GM18861 (cell line): ENCODE measurements around the gene RAB43.

ENCODE experiments used
- ATAC-seq: cut with Tn5 transposase; IDR thresholded peaks from one replicate; pipeline ENCODE4 v1.9.1; 2021; ENCODE audit not compliant: unreplicated experiment

RAB43 gene

GRCh38 chr3:129061888-129062834, 59.4 kb downstream of the RAB43 start:
- ATAC-seq, result no peak

- ATAC-seq, result no peak
Observed at GRCh38 chr3:129061023-129061887, 60.3 kb downstream of the RAB43 start.

- no peak for ATAC-seq
Observed at GRCh38 chr3:129060276-129061022, 61.2 kb downstream of the RAB43 start, which contains the start of gene GP9. Gene GP9 (plus strand): TSS chr3:129060779. CDS start chr3:129061740, 961 bp downstream.

- no peak for ATAC-seq
Observed at GRCh38 chr3:129059311-129059958, 62.2 kb downstream of the RAB43 start.

- no peak for ATAC-seq
Observed at GRCh38 chr3:129058441-129059200, 63.0 kb downstream of the RAB43 start.

- ATAC-seq, result no peak
Observed at GRCh38 chr3:129057249-129057648, 64.4 kb downstream of the RAB43 start.

GRCh38 chr3:129056451-129057173, 65.0 kb downstream of the RAB43 start:
- no peak for ATAC-seq

GRCh38 chr3:129054605-129055104, 66.9 kb downstream of the RAB43 start:
- no peak for ATAC-seq

- no peak for ATAC-seq
Observed at GRCh38 chr3:129052675-129053074, 68.9 kb downstream of the RAB43 start.

- ATAC-seq, result no peak
Observed at GRCh38 chr3:129051871-129052340, 69.7 kb downstream of the RAB43 start.

- no peak for ATAC-seq
Observed at GRCh38 chr3:129050556-129051295, 70.9 kb downstream of the RAB43 start.

- ATAC-seq, result no peak
Observed at GRCh38 chr3:129047553-129047839, 74.1 kb downstream of the RAB43 start.

- ATAC-seq, result no peak
Observed at GRCh38 chr3:129046732-129047552, 74.7 kb downstream of the RAB43 start.

- ATAC-seq, result no peak
Observed at GRCh38 chr3:129046037-129046731, 75.4 kb downstream of the RAB43 start.

GRCh38 chr3:129045675-129046036, 75.9 kb downstream of the RAB43 start:
- ATAC-seq, result no peak

GRCh38 chr3:129040579-129041300, 80.9 kb downstream of the RAB43 start:
- no peak for ATAC-seq
